Osteoblast (primary cell): ENCODE data around the gene SEH1L. TPM values are rescaled to one million over a fixed set of nuclear protein-coding genes. Genes with fewer than 3 reads are reported as not detected.

Source experiments
- DNase-seq: peaks from one replicate; pipeline ENCODE4 v3.0.0; 2011; ENCODE audit warnings: low spot score, mixed read lengths; ENCODE audit not compliant: insufficient read length; ENCODE audit errors: missing footprints
- H2AFZ ChIP-seq: 2 replicates; pipeline ENCODE4 v1.6.0; 2011; ENCODE audit warnings: mild to moderate bottlenecking, low read length
- H3K27ac ChIP-seq: 2 replicates; pipeline ENCODE4 v1.5.1; 2011; ENCODE audit warnings: mild to moderate bottlenecking, low read depth, low read length, moderate library complexity
- H3K27me3 ChIP-seq: 2 replicates; pipeline ENCODE4 v1.6.0; 2012; ENCODE audit warnings: mild to moderate bottlenecking, control low read depth, inconsistent platforms, low read length, moderate library complexity; ENCODE audit not compliant: insufficient read depth
- H3K36me3 ChIP-seq: 2 replicates; pipeline ENCODE4 v1.5.1; 2011; ENCODE audit warnings: mild to moderate bottlenecking, low read length, control low read depth, moderate library complexity; ENCODE audit not compliant: insufficient read depth
- H3K4me1 ChIP-seq: 2 replicates; pipeline ENCODE4 v1.5.1; 2011; ENCODE audit warnings: mild to moderate bottlenecking, low read length, control low read depth, moderate library complexity; ENCODE audit not compliant: insufficient read depth
- H3K4me2 ChIP-seq: 2 replicates; pipeline ENCODE4 v1.6.0; 2011; ENCODE audit warnings: mild to moderate bottlenecking, low read length; ENCODE audit not compliant: insufficient read depth
- H3K4me3 ChIP-seq: fragments of 200-600 bp; sonication (generic); 3 replicates; pipeline ENCODE4 v1.5.1; 2012; ENCODE audit warnings: mild to moderate bottlenecking, low read length, inconsistent platforms; ENCODE audit not compliant: insufficient read depth
- H3K79me2 ChIP-seq: 2 replicates; pipeline ENCODE4 v1.6.0; 2012; ENCODE audit warnings: mild to moderate bottlenecking, low read length, control low read depth, inconsistent platforms; ENCODE audit not compliant: insufficient read depth
- H3K9me3 ChIP-seq: 2 replicates; pipeline ENCODE4 v1.5.1; 2011; ENCODE audit warnings: low read depth, low read length, control low read depth
- H4K20me1 ChIP-seq: 2 replicates; pipeline ENCODE4 v1.6.0; 2012; ENCODE audit warnings: mild to moderate bottlenecking, low read length, control low read depth; ENCODE audit not compliant: insufficient read depth
- total RNA-seq: library from RNA; depleted of rRNA; stranded (reverse); fragments of >200 nt; gene quantifications from 2 replicates; pipeline ENCODE4 v1.2.3, GENCODE V29; 2012
- TF ChIP-seq, protein P1 (sequence below): IDR thresholded peaks from 2 replicates; pipeline ENCODE4 v1.5.1; 2011; ENCODE audit warnings: mild to moderate bottlenecking, low read depth, low read length, moderate library complexity; ENCODE audit errors: extremely low read depth

SEH1L gene
- total RNA-seq, 1 donor: 51.0 TPM

DNA sequence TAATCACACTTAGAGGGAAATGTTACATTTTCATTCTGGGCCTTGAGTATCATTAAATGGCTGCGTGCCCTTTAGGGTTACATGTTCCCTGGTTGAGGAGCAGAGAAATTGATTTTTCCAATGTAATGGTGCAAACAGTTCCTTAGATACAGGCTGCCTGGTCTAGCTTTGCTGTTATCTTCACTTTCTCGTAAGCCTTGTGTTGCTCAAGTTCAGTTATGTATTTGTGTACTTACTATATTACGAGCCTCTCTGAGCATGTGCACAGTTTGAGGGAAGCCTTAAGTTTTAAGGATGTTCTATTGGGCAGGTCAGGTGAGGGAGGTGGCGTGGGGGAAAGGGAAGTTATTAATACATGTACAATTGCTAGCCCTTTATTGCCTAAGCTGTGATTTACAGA is 67.0 kb downstream of the SEH1L start:
- Histone ChIP-seq H3K9me3 (no peaks in the 10 kb centered on the region), H3K4me2 (no peak overlapping the region), H2AFZ (no peak overlapping the region), H3K27ac (no peak overlapping the region), H3K79me2 (no peaks in the 10 kb centered on the region), H3K4me1 (no peaks in the 10 kb centered on the region), H3K27me3 (no peaks in the 10 kb centered on the region), H3K4me3 (no peak overlapping the region), H4K20me1 (no peaks in the 10 kb centered on the region), H3K36me3 (peaks cover 46% of the 10 kb centered on the region)
- no peak for DNase-seq
- TF ChIP-seq, protein P1, sequence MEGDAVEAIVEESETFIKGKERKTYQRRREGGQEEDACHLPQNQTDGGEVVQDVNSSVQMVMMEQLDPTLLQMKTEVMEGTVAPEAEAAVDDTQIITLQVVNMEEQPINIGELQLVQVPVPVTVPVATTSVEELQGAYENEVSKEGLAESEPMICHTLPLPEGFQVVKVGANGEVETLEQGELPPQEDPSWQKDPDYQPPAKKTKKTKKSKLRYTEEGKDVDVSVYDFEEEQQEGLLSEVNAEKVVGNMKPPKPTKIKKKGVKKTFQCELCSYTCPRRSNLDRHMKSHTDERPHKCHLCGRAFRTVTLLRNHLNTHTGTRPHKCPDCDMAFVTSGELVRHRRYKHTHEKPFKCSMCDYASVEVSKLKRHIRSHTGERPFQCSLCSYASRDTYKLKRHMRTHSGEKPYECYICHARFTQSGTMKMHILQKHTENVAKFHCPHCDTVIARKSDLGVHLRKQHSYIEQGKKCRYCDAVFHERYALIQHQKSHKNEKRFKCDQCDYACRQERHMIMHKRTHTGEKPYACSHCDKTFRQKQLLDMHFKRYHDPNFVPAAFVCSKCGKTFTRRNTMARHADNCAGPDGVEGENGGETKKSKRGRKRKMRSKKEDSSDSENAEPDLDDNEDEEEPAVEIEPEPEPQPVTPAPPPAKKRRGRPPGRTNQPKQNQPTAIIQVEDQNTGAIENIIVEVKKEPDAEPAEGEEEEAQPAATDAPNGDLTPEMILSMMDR: no peak

DNA sequence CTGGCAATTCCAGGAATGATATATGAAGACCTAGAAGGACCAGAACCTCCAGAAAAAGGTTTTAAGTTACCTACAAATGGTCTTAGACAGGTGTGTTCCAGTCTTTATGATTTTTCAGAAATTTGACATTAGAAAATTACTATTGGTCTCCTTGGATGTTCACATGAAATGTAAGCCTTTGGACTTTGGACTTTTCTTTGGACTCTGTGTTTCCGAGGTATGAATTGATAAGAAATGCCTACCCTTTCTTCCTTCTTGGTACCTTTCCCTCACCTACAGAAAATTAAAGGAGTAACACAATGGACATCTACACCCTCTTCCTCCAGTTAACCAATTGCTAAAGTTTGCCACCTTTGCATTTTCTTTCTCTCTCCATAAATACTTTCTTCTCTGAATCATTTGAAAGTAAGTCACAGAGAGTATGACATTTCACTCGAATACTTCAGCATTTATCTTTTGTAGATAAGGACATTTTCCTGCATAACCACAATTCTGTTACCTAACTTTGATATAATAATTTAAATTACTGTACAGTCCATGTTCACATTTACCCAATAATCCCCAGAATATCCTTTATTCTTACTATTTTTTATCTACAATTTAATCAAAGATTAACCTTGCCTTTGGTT is 69.5 kb downstream of the SEH1L start:
- Histone ChIP-seq H3K4me1 (no peaks in the 10 kb centered on the region), H3K4me3 (no peak overlapping the region), H3K4me2 (no peak overlapping the region), H3K36me3 (peaks cover 45% of the 10 kb centered on the region), H3K79me2 (peaks cover 11% of the 10 kb centered on the region), H3K27me3 (no peaks in the 10 kb centered on the region), H3K27ac (no peak overlapping the region), H3K9me3 (no peaks in the 10 kb centered on the region), H4K20me1 (no peaks in the 10 kb centered on the region), H2AFZ (no peak overlapping the region)
- DNase-seq: no peak
- TF ChIP-seq, protein P1: no peak

DNA sequence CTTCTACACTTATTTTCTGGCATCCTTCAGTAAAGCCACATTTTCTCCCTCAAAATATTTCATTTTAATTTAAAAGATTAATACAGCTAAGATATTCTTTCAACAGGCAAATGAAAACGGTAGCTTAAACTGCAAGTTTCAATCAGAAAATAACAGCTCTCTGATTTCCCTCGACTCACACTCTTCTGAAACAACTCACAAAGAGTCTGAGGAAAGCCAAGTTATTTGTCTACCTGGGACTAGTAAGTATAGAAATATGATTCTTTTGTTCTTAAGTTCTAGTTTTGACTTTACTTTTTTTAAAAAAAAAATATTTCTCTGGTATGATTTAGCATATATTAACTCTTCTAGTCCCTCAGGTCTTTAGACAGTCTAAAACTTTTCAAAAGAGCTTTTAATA is 70.6 kb downstream of the SEH1L start:
- H4K20me1 ChIP-seq: no peaks in the 10 kb centered on the region
- peaks cover 18% of the 10 kb centered on the region for H3K79me2 ChIP-seq
- DNase-seq: no peak
- H3K4me1 ChIP-seq: no peaks in the 10 kb centered on the region
- no peaks in the 10 kb centered on the region for H3K27me3 ChIP-seq
- H3K27ac ChIP-seq: no peak overlapping the region
- TF ChIP-seq, protein P1: no peak
- H3K36me3 ChIP-seq: peaks cover 39% of the 10 kb centered on the region
- no peak overlapping the region for H3K4me2 ChIP-seq
- H3K9me3 ChIP-seq: no peaks in the 10 kb centered on the region
- H3K4me3 ChIP-seq: no peak overlapping the region
- no peak overlapping the region for H2AFZ ChIP-seq

DNA sequence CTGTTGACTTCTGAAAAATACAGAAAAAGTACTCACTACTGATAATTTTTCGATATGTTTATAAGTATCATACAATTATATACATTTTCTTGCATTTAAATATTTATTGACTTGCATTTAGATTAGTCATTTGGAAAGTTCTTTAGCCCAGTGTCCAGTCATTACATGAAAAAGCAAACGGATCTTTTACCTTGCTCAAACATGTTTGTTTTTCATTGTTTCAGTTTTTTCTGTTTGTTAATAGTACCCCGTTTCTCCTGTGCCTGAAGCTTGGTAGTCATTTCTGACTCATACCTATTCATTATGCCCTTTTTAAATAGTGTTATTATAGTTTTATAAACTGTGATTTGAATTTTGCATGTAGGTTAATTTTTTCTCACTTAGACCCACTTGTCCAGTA is 71.5 kb downstream of the SEH1L start:
- TF ChIP-seq, protein P1: no peak
- peaks cover 25% of the 10 kb centered on the region for H3K79me2 ChIP-seq
- no peak overlapping the region for H3K4me2 ChIP-seq
- H3K27ac ChIP-seq: no peak overlapping the region
- no peak for DNase-seq
- H3K9me3 ChIP-seq: no peaks in the 10 kb centered on the region
- H3K36me3 ChIP-seq: peaks cover 39% of the 10 kb centered on the region
- no peak overlapping the region for H2AFZ ChIP-seq
- H4K20me1 ChIP-seq: no peaks in the 10 kb centered on the region
- H3K4me1 ChIP-seq: no peaks in the 10 kb centered on the region
- H3K4me3 ChIP-seq: no peak overlapping the region
- H3K27me3 ChIP-seq: no peaks in the 10 kb centered on the region
